Omental fat pad (tissue), 4 donors: ENCODE measurements around the gene RAE1. TPM values are rescaled to one million over a fixed set of nuclear protein-coding genes. Genes with fewer than 3 reads are reported as not detected.
A peak's percentile ranks its signal among the peaks of the same experiment; 100 is the strongest.

Experiments
- ATAC-seq: fragments of 150-250 bp; one replicate; pipeline ENCODE4 v1.9.1; 2016; ENCODE audit warnings: mild to moderate bottlenecking, moderate library complexity; ENCODE audit not compliant: low FRiP score
- DNase-seq: peaks from one replicate; pipeline ENCODE4 v3.0.0-alpha.2; 2019; ENCODE audit warnings: low spot score
- CTCF ChIP-seq, 3 donors: fragments of 450-650 bp; IDR thresholded peaks; one replicate each; pipeline ENCODE4 v1.5.1; 2016 to 2017; ENCODE audit warnings: antibody characterized with exemption in 3 of 3, mild to moderate bottlenecking in 3 of 3, moderate library complexity in 2 of 3
- total RNA-seq, 4 donors: library from RNA; depleted of rRNA; stranded (reverse); fragments of >200 nt; gene quantifications; one replicate each; pipeline ENCODE4 v1.1.0, GENCODE V29; 2016

Gene RAE1
- total RNA-seq, 4 donors from 2014 or later, result 13.9 to 32.9 (median 17.2) TPM

GRCh38 chr20:57378107-57378506 lies 27.1 kb downstream of the RAE1 start:
- TF ChIP-seq CTCF (IDR thresholded peaks at IDR 0.05), result no peak
- DNase-seq (no peak), ATAC-seq (no peak)

- DNase-seq (no peak), ATAC-seq (no peak)
- no peak for TF ChIP-seq CTCF (IDR thresholded peaks at IDR 0.05)
Measured at GRCh38 chr20:57378646-57379262, 27.7 kb downstream of the RAE1 start.

GRCh38 chr20:57379263-57379647 lies 28.2 kb downstream of the RAE1 start:
- TF ChIP-seq CTCF (IDR thresholded peaks at IDR 0.05), result no peak
- DNase-seq, result no peak
- no peak for ATAC-seq

GRCh38 chr20:57380081-57380750 lies 29.2 kb downstream of the RAE1 start:
- DNase-seq (no peak), ATAC-seq (no peak)
- TF ChIP-seq CTCF (IDR thresholded peaks at IDR 0.05), result no peak

GRCh38 chr20:57381596-57382503 lies 30.8 kb downstream of the RAE1 start:
- DNase-seq (peak; percentile 82), ATAC-seq (peak; percentile 21)
- peak in 2 of 3 donors; percentile 56 to 93 for TF ChIP-seq CTCF (IDR thresholded peaks at IDR 0.05)

GRCh38 chr20:57382516-57382915 lies 31.5 kb downstream of the RAE1 start:
- ATAC-seq (no peak), DNase-seq (no peak)

More at GRCh38 chr20:57382516-57382915, 31.5 kb downstream of the RAE1 start:
- no peak for TF ChIP-seq CTCF (IDR thresholded peaks at IDR 0.05)
